Measurements from ENCODE around the gene GCH1.

GCH1 gene

DNA sequence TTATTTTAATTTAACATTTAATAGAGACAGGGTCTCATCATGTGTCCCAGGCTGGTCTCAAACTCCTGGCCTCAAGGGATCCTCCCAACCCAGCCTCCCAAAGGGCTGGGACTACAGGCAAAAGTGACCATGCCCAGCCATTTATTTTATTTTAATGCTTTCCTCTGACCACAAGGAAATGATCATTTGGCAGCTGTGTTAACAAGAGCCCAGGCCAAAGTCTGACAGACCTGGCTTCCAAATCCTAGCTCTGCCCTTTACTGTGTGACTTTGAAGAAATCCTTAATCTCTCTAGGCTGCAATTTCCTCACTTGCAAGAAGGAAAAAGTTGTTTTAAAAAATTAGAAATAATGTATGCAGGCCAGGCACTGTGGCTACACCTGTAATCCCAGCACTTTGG, 16.7 kb upstream of the GCH1 start:
- no peaks in the 10 kb centered on the region for H3K4me1 ChIP-seq (ENCODE audit: low read length)
- no peak for DNase-seq
- no peaks in the 10 kb centered on the region for H3F3A ChIP-seq (ENCODE audit: insufficient read depth, low read length)
- no peak overlapping the region for H3K4me3 ChIP-seq (ENCODE audit: low read length)
- no peak overlapping the region for H3K27ac ChIP-seq (ENCODE audit: low read length)
- H3K4me2 ChIP-seq (ENCODE audit: low read depth, low read length): no peak overlapping the region
- H3K9me2 ChIP-seq (replicated peaks; ENCODE audit: insufficient read depth, low read length): no peaks in the 10 kb centered on the region
- no peaks in the 10 kb centered on the region for H3K9me3 ChIP-seq (replicated peaks; ENCODE audit: insufficient read depth, low read length)
- H3K79me2 ChIP-seq (ENCODE audit: low read length): no peaks in the 10 kb centered on the region
- H3K9ac ChIP-seq (ENCODE audit: low read length): no peak overlapping the region
- no peaks in the 10 kb centered on the region for H4K20me1 ChIP-seq (ENCODE audit: insufficient read depth, low read length)
- no peaks in the 10 kb centered on the region for H3K36me3 ChIP-seq (replicated peaks; ENCODE audit: insufficient read depth, low read length)
- H3K27me3 ChIP-seq (replicated peaks; ENCODE audit: insufficient read depth, low read length): no peaks in the 10 kb centered on the region
- TF ChIP-seq, protein P1, sequence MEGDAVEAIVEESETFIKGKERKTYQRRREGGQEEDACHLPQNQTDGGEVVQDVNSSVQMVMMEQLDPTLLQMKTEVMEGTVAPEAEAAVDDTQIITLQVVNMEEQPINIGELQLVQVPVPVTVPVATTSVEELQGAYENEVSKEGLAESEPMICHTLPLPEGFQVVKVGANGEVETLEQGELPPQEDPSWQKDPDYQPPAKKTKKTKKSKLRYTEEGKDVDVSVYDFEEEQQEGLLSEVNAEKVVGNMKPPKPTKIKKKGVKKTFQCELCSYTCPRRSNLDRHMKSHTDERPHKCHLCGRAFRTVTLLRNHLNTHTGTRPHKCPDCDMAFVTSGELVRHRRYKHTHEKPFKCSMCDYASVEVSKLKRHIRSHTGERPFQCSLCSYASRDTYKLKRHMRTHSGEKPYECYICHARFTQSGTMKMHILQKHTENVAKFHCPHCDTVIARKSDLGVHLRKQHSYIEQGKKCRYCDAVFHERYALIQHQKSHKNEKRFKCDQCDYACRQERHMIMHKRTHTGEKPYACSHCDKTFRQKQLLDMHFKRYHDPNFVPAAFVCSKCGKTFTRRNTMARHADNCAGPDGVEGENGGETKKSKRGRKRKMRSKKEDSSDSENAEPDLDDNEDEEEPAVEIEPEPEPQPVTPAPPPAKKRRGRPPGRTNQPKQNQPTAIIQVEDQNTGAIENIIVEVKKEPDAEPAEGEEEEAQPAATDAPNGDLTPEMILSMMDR (IDR thresholded peaks at IDR 0.05; ENCODE audit: low read length): no peak
- no peak for TF ChIP-seq EZH2 (optimal IDR thresholded peaks at IDR 0.05; ENCODE audit: low read depth, low read length)
- no peak for TF ChIP-seq EZH2phosphoT487 (IDR thresholded peaks at IDR 0.05; ENCODE audit: low read length)
- no peak overlapping the region for H2AFZ ChIP-seq (ENCODE audit: low read length)

DNA sequence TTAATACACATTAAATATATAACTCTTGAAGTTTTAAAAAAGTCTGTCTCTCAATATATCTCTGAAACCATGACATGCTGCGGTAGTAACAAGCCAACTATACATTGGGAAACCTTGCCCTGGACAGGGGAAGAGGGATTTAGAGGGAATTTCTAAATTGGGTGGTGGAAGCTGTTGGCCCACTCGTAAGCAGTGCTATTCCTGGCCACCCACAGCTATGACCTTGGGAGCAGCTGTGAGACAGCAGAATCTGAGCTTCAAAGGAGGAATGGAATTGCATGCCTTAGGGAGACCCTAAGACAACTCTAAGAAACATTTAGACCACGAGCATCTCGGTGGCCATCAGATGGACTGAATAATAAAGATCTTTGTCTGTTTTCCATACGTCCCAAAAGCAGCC, 15.8 kb upstream of the GCH1 start:
- no peak for DNase-seq
- Histone ChIP-seq H3K9me2 (replicated peaks; ENCODE audit: insufficient read depth, low read length) (no peaks in the 10 kb centered on the region), H3K27me3 (replicated peaks; ENCODE audit: insufficient read depth, low read length) (no peaks in the 10 kb centered on the region), H3K9ac (ENCODE audit: low read length) (no peak overlapping the region), H3K4me2 (ENCODE audit: low read depth, low read length) (no peak overlapping the region), H3K79me2 (ENCODE audit: low read length) (no peaks in the 10 kb centered on the region), H3K27ac (ENCODE audit: low read length) (no peak overlapping the region), H2AFZ (ENCODE audit: low read length) (no peak overlapping the region), H3K4me1 (ENCODE audit: low read length) (no peaks in the 10 kb centered on the region), H4K20me1 (ENCODE audit: insufficient read depth, low read length) (no peaks in the 10 kb centered on the region), H3F3A (ENCODE audit: insufficient read depth, low read length) (no peaks in the 10 kb centered on the region), H3K9me3 (replicated peaks; ENCODE audit: insufficient read depth, low read length) (no peaks in the 10 kb centered on the region), H3K36me3 (replicated peaks; ENCODE audit: insufficient read depth, low read length) (no peaks in the 10 kb centered on the region), H3K4me3 (ENCODE audit: low read length) (no peak overlapping the region)
- TF ChIP-seq EZH2 (optimal IDR thresholded peaks at IDR 0.05; ENCODE audit: low read depth, low read length) (no peak), EZH2phosphoT487 (IDR thresholded peaks at IDR 0.05; ENCODE audit: low read length) (no peak)
- TF ChIP-seq, protein P1 (IDR thresholded peaks at IDR 0.05; ENCODE audit: low read length): no peak

DNA sequence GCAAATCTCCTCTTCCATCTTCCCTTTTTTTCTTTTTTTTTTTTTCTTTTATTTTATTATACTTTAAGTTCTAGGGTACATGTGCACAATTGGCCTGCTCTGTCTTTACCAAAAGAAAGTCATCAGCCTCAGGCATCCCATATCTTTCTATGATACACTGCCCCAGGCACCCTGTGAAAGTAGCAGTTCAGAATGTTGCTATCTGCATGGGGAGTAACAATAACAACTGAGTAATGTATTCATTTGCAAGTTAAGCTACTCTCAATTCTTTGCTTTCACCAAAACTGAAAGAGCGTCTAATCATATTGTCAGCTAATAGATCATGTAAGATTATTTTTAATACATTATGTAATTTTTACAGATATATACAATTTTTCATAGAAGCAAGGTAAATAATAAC, 13.5 kb upstream of the GCH1 start:
- Histone ChIP-seq H3K27me3 (replicated peaks; ENCODE audit: insufficient read depth, low read length) (no peaks in the 10 kb centered on the region), H3F3A (ENCODE audit: insufficient read depth, low read length) (no peaks in the 10 kb centered on the region), H3K27ac (ENCODE audit: low read length) (no peak overlapping the region), H3K4me1 (ENCODE audit: low read length) (no peaks in the 10 kb centered on the region), H3K9ac (ENCODE audit: low read length) (no peak overlapping the region), H2AFZ (ENCODE audit: low read length) (no peak overlapping the region), H3K9me3 (replicated peaks; ENCODE audit: insufficient read depth, low read length) (no peaks in the 10 kb centered on the region), H3K9me2 (replicated peaks; ENCODE audit: insufficient read depth, low read length) (no peaks in the 10 kb centered on the region), H4K20me1 (ENCODE audit: insufficient read depth, low read length) (no peaks in the 10 kb centered on the region), H3K4me2 (ENCODE audit: low read depth, low read length) (no peak overlapping the region), H3K79me2 (ENCODE audit: low read length) (no peaks in the 10 kb centered on the region), H3K36me3 (replicated peaks; ENCODE audit: insufficient read depth, low read length) (no peaks in the 10 kb centered on the region), H3K4me3 (ENCODE audit: low read length) (no peak overlapping the region)
- TF ChIP-seq EZH2phosphoT487 (IDR thresholded peaks at IDR 0.05; ENCODE audit: low read length): no peak
- TF ChIP-seq, protein P1 (IDR thresholded peaks at IDR 0.05; ENCODE audit: low read length): no peak
- no peak for TF ChIP-seq EZH2 (optimal IDR thresholded peaks at IDR 0.05; ENCODE audit: low read depth, low read length)
- no peak for DNase-seq

All from MM.1S (cell line).